Measurements from ENCODE around the gene MEGF9. TPM values are rescaled to one million over a fixed set of nuclear protein-coding genes. Genes with fewer than 3 reads are reported as not detected.

Gene MEGF9
- total RNA-seq, 2 experiments from 2014 or later: 5.1 to 10.2 TPM

- no TSS peak for BruUV-seq (replicated peaks)
- no peak for DNase-seq (ENCODE audit: low spot score)
- Histone ChIP-seq H2AFZ (ENCODE audit: low read length) (no peak overlapping the region), H3K4me1 (ENCODE audit: insufficient read depth, low read length, poor library complexity, severe bottlenecking) (no peaks in the 10 kb centered on the region), H3K4me2 (ENCODE audit: low read length) (no peak overlapping the region), H3K36me3 (ENCODE audit: insufficient read depth, low read length) (no peaks in the 10 kb centered on the region), H3K9me3 (ENCODE audit: low read length) (no peaks in the 10 kb centered on the region), H3K27ac (ENCODE audit: low read depth, low read length, poor library complexity, severe bottlenecking) (no peak overlapping the region), H3K79me2 (ENCODE audit: insufficient read depth, low read depth, low read length) (no peaks in the 10 kb centered on the region), H3K4me3 (ENCODE audit: low read depth, low read length, poor library complexity, severe bottlenecking) (no peak overlapping the region), H3K9me2 (ENCODE audit: insufficient read depth, low read length) (no peaks in the 10 kb centered on the region), H4K20me1 (ENCODE audit: insufficient read depth, low read length) (no peaks in the 10 kb centered on the region)
- intact Hi-C loops (cut with micrococcal nuclease; ENCODE audit: unreplicated experiment): no loop called here
- CTCF ChIA-PET (ENCODE audit: unreplicated experiment): no interaction called here
- POLR2A ChIA-PET: interaction anchor here (0.5 to 1.2 kb wide), 2 partner anchors 113 to 127 kb away, joined by 3 to 6 read pairs; no protein-coding TSS in a partner anchor
- TF ChIP-seq, protein P1, sequence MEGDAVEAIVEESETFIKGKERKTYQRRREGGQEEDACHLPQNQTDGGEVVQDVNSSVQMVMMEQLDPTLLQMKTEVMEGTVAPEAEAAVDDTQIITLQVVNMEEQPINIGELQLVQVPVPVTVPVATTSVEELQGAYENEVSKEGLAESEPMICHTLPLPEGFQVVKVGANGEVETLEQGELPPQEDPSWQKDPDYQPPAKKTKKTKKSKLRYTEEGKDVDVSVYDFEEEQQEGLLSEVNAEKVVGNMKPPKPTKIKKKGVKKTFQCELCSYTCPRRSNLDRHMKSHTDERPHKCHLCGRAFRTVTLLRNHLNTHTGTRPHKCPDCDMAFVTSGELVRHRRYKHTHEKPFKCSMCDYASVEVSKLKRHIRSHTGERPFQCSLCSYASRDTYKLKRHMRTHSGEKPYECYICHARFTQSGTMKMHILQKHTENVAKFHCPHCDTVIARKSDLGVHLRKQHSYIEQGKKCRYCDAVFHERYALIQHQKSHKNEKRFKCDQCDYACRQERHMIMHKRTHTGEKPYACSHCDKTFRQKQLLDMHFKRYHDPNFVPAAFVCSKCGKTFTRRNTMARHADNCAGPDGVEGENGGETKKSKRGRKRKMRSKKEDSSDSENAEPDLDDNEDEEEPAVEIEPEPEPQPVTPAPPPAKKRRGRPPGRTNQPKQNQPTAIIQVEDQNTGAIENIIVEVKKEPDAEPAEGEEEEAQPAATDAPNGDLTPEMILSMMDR (conservative IDR thresholded peaks at IDR 0.05; ENCODE audit: low read length): no peak
- TF ChIP-seq EZH2phosphoT487 (IDR thresholded peaks at IDR 0.05; ENCODE audit: borderline replicate concordance, low read depth, low read length): no peak
These were observed 111.3 kb downstream of the MEGF9 start for GRCh38 chr9:120603010-120603409.

DNA sequence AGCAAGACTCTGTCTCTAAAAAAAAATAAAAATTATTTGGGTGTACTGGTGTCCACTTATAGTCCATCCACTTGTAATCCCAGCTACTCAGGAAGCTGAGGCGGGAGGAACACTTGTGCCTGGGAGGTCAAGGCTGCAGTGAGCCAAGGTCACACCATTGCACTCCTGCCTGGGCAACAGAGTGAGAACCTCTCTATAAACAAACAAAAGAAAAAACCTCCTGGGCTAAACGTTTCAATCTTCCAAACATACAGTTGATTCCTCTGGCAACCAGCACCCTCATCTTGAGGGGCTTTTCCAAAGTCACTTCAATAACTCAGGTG is 120.4 kb downstream of the MEGF9 start:
- CTCF ChIA-PET (ENCODE audit: unreplicated experiment): no interaction called here
- no peak for DNase-seq (ENCODE audit: low spot score)
- Histone ChIP-seq H3K9me2 (ENCODE audit: insufficient read depth, low read length) (no peaks in the 10 kb centered on the region), H3K9me3 (ENCODE audit: low read length) (no peaks in the 10 kb centered on the region), H3K27ac (ENCODE audit: low read depth, low read length, poor library complexity, severe bottlenecking) (no peak overlapping the region), H3K79me2 (ENCODE audit: insufficient read depth, low read depth, low read length) (no peaks in the 10 kb centered on the region), H4K20me1 (ENCODE audit: insufficient read depth, low read length) (no peaks in the 10 kb centered on the region), H2AFZ (ENCODE audit: low read length) (no peak overlapping the region), H3K36me3 (ENCODE audit: insufficient read depth, low read length) (no peaks in the 10 kb centered on the region), H3K4me1 (ENCODE audit: insufficient read depth, low read length, poor library complexity, severe bottlenecking) (no peaks in the 10 kb centered on the region), H3K4me3 (ENCODE audit: low read depth, low read length, poor library complexity, severe bottlenecking) (no peak overlapping the region), H3K4me2 (ENCODE audit: low read length) (no peak overlapping the region)
- POLR2A ChIA-PET: interaction anchor here (0.7 kb wide), 1 partner anchor 38 kb away, joined by 3 read pairs; no protein-coding TSS in a partner anchor
- TF ChIP-seq, protein P1 (conservative IDR thresholded peaks at IDR 0.05; ENCODE audit: low read length): no peak
- no peak for TF ChIP-seq EZH2phosphoT487 (IDR thresholded peaks at IDR 0.05; ENCODE audit: borderline replicate concordance, low read depth, low read length)
- intact Hi-C loops (cut with micrococcal nuclease; ENCODE audit: unreplicated experiment): no loop called here
- BruUV-seq (replicated peaks): no TSS peak

DNA sequence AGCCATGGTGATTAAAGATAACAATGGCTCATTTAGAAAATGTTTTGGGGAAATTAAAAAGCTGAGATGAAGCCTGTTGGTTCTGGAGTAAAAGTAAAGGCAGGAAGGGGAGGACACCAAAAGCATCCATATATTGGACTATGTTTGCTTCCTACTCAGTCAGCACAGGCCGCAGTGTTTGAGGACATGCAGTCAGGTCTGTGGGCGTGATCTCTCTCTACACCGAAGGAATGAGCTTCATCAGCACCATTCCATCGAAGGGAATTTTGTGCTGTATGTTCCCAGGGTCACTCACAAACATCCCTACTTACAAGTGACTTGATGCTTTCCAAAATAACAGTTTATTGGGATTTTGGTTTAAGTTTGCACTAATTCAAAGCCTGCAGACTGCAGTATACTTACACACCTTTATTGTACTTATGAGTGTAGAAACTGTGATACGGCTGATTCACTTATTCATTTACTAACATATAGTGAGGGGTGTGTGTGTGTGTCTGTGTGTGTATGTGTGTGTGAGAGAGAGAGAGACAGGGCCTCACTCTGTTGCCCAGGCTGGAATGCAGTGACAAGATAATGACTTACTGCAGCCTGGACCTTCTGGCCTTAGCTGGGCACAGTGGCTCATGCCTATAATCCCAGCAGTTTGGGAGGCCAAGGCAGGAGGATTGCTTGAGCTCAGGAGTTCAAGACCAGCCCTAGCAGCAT is 120.9 kb downstream of the MEGF9 start:
- Histone ChIP-seq H3K27ac (ENCODE audit: low read depth, low read length, poor library complexity, severe bottlenecking) (no peak overlapping the region), H3K36me3 (ENCODE audit: insufficient read depth, low read length) (no peaks in the 10 kb centered on the region), H4K20me1 (ENCODE audit: insufficient read depth, low read length) (no peaks in the 10 kb centered on the region), H3K9me2 (ENCODE audit: insufficient read depth, low read length) (no peaks in the 10 kb centered on the region), H3K4me2 (ENCODE audit: low read length) (no peak overlapping the region), H3K9me3 (ENCODE audit: low read length) (no peaks in the 10 kb centered on the region), H3K4me3 (ENCODE audit: low read depth, low read length, poor library complexity, severe bottlenecking) (no peak overlapping the region), H3K4me1 (ENCODE audit: insufficient read depth, low read length, poor library complexity, severe bottlenecking) (no peaks in the 10 kb centered on the region), H2AFZ (ENCODE audit: low read length) (no peak overlapping the region), H3K79me2 (ENCODE audit: insufficient read depth, low read depth, low read length) (no peaks in the 10 kb centered on the region)
- no peak for DNase-seq (ENCODE audit: low spot score)
- ChIA-PET CTCF (ENCODE audit: unreplicated experiment) (no interaction called here), POLR2A (interaction anchor here (0.7 to 0.8 kb wide), 2 partner anchors 9 to 37 kb away, joined by 3 to 4 read pairs; no protein-coding TSS in a partner anchor)
- intact Hi-C loops (cut with micrococcal nuclease; ENCODE audit: unreplicated experiment): no loop called here
- no TSS peak for BruUV-seq (replicated peaks)
- no peak for TF ChIP-seq EZH2phosphoT487 (IDR thresholded peaks at IDR 0.05; ENCODE audit: borderline replicate concordance, low read depth, low read length)
- TF ChIP-seq, protein P1 (conservative IDR thresholded peaks at IDR 0.05; ENCODE audit: low read length): no peak

Measured in OCI-LY7 (cell line).